ENCODE results near the gene SLC25A44.
A peak's percentile ranks its signal among the peaks of the same experiment; 100 is the strongest.
"Not testable (repeated sequence)": the region's sequence is repeated elsewhere in the genome, so short reads cannot be mapped to it uniquely, and the experiment has no call there.

SLC25A44 gene

DNA sequence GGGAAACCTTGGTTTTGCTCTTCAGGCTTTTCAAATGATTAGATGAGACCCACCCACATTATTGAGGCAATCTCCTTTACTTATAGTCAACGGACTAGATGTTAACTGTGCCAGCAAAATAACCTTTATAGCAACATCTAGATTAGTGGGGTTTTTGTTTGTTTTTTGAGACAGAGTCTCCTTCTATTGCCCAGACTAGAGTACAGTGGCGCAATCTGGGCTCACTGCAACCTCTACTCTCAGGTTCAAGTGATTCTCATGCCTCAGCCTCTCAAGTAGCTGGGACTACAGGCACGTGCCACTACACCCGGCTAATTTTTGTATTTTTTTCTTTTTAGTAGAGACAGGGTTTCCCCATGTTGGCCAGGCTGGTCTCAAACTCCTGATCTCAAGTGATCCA, 3.6 kb upstream of the SLC25A44 start:
- not testable (repeated sequence) for H4K20me1 ChIP-seq (ENCODE audit: insufficient read depth, low read length, poor library complexity, severe bottlenecking); H3K9ac ChIP-seq (ENCODE audit: low read depth, low read length, poor library complexity, severe bottlenecking); H3K36me3 ChIP-seq (ENCODE audit: insufficient read depth, low read length); H3K4me1 ChIP-seq (ENCODE audit: insufficient read depth, low read length, poor library complexity, severe bottlenecking); H3F3A ChIP-seq (ENCODE audit: low read depth); H3K9me3 ChIP-seq (ENCODE audit: insufficient read depth, low read depth, low read length); H3K4me3 ChIP-seq (ENCODE audit: low read length, poor library complexity, severe bottlenecking); H3K9me2 ChIP-seq (replicated peaks; ENCODE audit: low read depth, low read length); H2AFZ ChIP-seq (ENCODE audit: low read length); H3K4me2 ChIP-seq (ENCODE audit: low read depth, low read length, poor library complexity, severe bottlenecking); H3K27me3 ChIP-seq (ENCODE audit: insufficient read depth, low read length, poor library complexity, severe bottlenecking)
- H3K79me2 ChIP-seq (ENCODE audit: insufficient read depth, low read length): peaks cover 19% of the 10 kb centered on the region

GRCh38 chr1:156191292-156191964, 2.5 kb upstream of the SLC25A44 start:
- TF ChIP-seq CTCF (conservative IDR thresholded peaks at IDR 0.05; ENCODE audit: low read length) (no peak), EZH2phosphoT487 (IDR thresholded peaks at IDR 0.05; ENCODE audit: borderline replicate concordance) (no peak)
- Histone ChIP-seq H3K9ac (ENCODE audit: low read depth, low read length, poor library complexity, severe bottlenecking) (no peak overlapping the region), H3K4me1 (ENCODE audit: insufficient read depth, low read length, poor library complexity, severe bottlenecking) (peaks cover 19% of the 10 kb centered on the region), H2AFZ (ENCODE audit: low read length) (no peak overlapping the region), H3K9me2 (replicated peaks; ENCODE audit: low read depth, low read length) (no peaks in the 10 kb centered on the region), H3K79me2 (ENCODE audit: insufficient read depth, low read length) (peaks cover 31% of the 10 kb centered on the region), H3F3A (ENCODE audit: low read depth) (no peaks in the 10 kb centered on the region), H3K4me3 (ENCODE audit: low read length, poor library complexity, severe bottlenecking) (no peak overlapping the region), H4K20me1 (ENCODE audit: insufficient read depth, low read length, poor library complexity, severe bottlenecking) (peaks cover 8% of the 10 kb centered on the region), H3K36me3 (ENCODE audit: insufficient read depth, low read length) (no peaks in the 10 kb centered on the region), H3K27me3 (ENCODE audit: insufficient read depth, low read length, poor library complexity, severe bottlenecking) (no peaks in the 10 kb centered on the region), H3K4me2 (ENCODE audit: low read depth, low read length, poor library complexity, severe bottlenecking) (no peak overlapping the region), H3K9me3 (ENCODE audit: insufficient read depth, low read depth, low read length) (no peaks in the 10 kb centered on the region)

- Histone ChIP-seq H3K4me2 (ENCODE audit: low read depth, low read length, poor library complexity, severe bottlenecking) (peak overlapping the region; percentile 100), H3F3A (ENCODE audit: low read depth) (no peaks in the 10 kb centered on the region), H3K27me3 (ENCODE audit: insufficient read depth, low read length, poor library complexity, severe bottlenecking) (no peaks in the 10 kb centered on the region), H3K9me3 (ENCODE audit: insufficient read depth, low read depth, low read length) (no peaks in the 10 kb centered on the region), H4K20me1 (ENCODE audit: insufficient read depth, low read length, poor library complexity, severe bottlenecking) (peaks cover 10% of the 10 kb centered on the region), H3K9ac (ENCODE audit: low read depth, low read length, poor library complexity, severe bottlenecking) (peak overlapping the region; percentile 93), H3K9me2 (replicated peaks; ENCODE audit: low read depth, low read length) (no peaks in the 10 kb centered on the region), H3K4me1 (ENCODE audit: insufficient read depth, low read length, poor library complexity, severe bottlenecking) (peaks cover 34% of the 10 kb centered on the region), H3K4me3 (ENCODE audit: low read length, poor library complexity, severe bottlenecking) (peak overlapping the region; percentile 92), H3K36me3 (ENCODE audit: insufficient read depth, low read length) (no peaks in the 10 kb centered on the region), H2AFZ (ENCODE audit: low read length) (peak overlapping the region; percentile 87), H3K79me2 (ENCODE audit: insufficient read depth, low read length) (peaks cover 47% of the 10 kb centered on the region)
- TF ChIP-seq CTCF (conservative IDR thresholded peaks at IDR 0.05; ENCODE audit: low read length): no peak
These were observed 756 bp upstream of the SLC25A44 start for GRCh38 chr1:156193208-156193487.

- Histone ChIP-seq H3K4me2 (ENCODE audit: low read depth, low read length, poor library complexity, severe bottlenecking) (peak overlapping the region; percentile 96), H3K9ac (ENCODE audit: low read depth, low read length, poor library complexity, severe bottlenecking) (peak overlapping the region; percentile 83), H3K36me3 (ENCODE audit: insufficient read depth, low read length) (no peaks in the 10 kb centered on the region), H3K9me3 (ENCODE audit: insufficient read depth, low read depth, low read length) (no peaks in the 10 kb centered on the region), H3F3A (ENCODE audit: low read depth) (no peaks in the 10 kb centered on the region), H3K79me2 (ENCODE audit: insufficient read depth, low read length) (peaks cover 59% of the 10 kb centered on the region), H2AFZ (ENCODE audit: low read length) (peak overlapping the region; percentile 2; the same call in 1 of the 2 replicates), H3K4me3 (ENCODE audit: low read length, poor library complexity, severe bottlenecking) (peak overlapping the region; percentile 92), H4K20me1 (ENCODE audit: insufficient read depth, low read length, poor library complexity, severe bottlenecking) (peaks cover 11% of the 10 kb centered on the region), H3K27me3 (ENCODE audit: insufficient read depth, low read length, poor library complexity, severe bottlenecking) (no peaks in the 10 kb centered on the region), H3K4me1 (ENCODE audit: insufficient read depth, low read length, poor library complexity, severe bottlenecking) (peaks cover 45% of the 10 kb centered on the region), H3K9me2 (replicated peaks; ENCODE audit: low read depth, low read length) (no peaks in the 10 kb centered on the region)
- no peak for TF ChIP-seq EZH2phosphoT487 (IDR thresholded peaks at IDR 0.05; ENCODE audit: borderline replicate concordance)
- no peak for TF ChIP-seq CTCF (conservative IDR thresholded peaks at IDR 0.05; ENCODE audit: low read length)
These were observed 372 bp downstream of the SLC25A44 start for GRCh38 chr1:156194300-156194652.
